ENCODE data around the gene ZNF124.

DNA sequence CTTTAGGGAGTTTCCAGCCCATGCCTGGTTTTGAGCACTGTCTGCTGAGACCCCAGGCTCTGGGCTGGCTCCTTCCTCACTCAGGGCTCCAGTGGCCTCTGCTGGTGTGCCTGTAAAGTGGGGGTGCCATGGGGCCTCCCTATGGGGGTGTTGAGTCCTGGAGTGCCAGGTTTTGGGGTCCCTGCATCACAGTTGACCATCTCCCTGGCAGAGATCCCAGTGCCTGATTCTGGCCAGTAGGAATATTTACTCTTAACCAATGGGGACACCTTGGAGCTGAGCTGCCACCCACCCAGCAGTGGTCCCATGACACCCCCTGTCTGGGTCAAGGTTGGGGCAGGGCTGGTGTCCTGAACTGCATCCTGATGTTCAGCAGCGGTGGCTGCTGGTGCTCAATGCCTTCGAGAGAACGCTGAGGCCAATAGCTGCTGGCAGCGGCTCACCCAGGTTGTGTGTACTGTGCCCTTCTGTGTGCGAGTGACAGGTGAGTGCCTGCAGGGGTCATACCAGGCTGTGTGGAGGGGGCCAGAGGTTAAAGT is 58.0 kb downstream of the ZNF124 start:
- no peak for TF ChIP-seq POLR2A (IDR thresholded peaks at IDR 0.05; ENCODE audit: low read depth, low read length)
- TF ChIP-seq POLR2AphosphoS5 (IDR thresholded peaks at IDR 0.05; ENCODE audit: low read depth, low read length): no peak
- TF ChIP-seq SPI1 (IDR thresholded peaks at IDR 0.05; ENCODE audit: low read depth, low read length): no peak
